ENCODE measurements around the gene PHF20.
"Not testable (repeated sequence)": the region's sequence is repeated elsewhere in the genome, so short reads cannot be mapped to it uniquely, and the experiment has no call there.

Gene PHF20

DNA sequence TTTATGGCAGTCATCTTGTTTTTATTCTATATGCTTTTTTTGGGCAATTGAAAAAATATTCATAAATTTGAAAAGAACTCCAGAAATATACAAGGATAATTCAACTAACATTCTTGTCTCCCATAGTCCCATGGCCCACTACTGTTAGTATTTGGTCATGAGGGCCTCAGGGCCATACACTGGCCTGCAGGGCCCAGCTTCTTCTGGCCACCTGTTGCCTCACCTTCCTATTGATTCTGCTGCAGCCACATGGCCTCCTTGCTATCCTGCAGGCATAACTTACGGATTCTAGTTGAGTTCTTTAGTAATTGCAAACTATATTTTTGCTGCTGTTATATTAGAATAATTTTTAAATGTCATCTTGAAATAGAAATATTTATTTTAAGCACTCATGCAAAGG lies 109.9 kb downstream of the PHF20 start:
- TF ChIP-seq, protein P1, sequence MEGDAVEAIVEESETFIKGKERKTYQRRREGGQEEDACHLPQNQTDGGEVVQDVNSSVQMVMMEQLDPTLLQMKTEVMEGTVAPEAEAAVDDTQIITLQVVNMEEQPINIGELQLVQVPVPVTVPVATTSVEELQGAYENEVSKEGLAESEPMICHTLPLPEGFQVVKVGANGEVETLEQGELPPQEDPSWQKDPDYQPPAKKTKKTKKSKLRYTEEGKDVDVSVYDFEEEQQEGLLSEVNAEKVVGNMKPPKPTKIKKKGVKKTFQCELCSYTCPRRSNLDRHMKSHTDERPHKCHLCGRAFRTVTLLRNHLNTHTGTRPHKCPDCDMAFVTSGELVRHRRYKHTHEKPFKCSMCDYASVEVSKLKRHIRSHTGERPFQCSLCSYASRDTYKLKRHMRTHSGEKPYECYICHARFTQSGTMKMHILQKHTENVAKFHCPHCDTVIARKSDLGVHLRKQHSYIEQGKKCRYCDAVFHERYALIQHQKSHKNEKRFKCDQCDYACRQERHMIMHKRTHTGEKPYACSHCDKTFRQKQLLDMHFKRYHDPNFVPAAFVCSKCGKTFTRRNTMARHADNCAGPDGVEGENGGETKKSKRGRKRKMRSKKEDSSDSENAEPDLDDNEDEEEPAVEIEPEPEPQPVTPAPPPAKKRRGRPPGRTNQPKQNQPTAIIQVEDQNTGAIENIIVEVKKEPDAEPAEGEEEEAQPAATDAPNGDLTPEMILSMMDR (IDR thresholded peaks at IDR 0.05): no peak
- Histone ChIP-seq H3K4me3 (no peak overlapping the region), H3K27ac (no peak overlapping the region)
- DNase-seq (ENCODE audit: low spot score): no peak

DNA sequence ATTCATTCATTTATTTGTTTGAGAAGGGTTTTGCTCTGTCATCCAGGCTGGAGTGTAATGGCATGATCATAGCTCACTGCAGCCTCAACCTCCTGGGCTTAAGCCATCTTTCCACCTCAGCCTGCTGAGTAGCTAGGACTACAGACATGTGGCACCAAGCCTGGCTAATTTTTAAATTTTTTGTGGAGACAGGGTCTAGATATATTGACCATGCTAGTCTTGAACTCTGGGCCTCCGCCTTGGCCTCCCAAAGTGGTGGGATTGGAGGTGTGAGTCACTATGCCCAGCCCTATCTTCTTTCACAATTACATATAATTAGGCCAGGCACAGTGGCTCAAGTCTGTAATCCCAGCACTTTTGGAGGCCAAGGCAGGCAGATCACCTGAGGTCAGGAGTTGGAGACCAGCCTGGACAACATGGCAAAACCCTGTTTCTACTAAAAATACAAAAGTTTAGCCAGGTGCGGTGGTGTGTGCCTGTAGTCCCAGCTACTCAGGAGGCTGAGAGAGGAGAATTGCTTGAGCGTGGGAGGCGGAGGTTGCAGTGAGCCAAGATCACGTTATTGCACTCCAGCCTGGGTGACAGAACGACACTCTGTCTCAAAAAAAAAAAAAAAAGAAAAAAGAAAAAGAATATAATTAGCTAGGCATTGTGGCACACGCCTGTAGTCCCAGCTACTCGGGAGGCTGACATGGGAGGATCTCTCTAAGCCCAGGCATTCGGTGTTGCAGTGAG lies 110.8 kb downstream of the PHF20 start:
- H3K27ac ChIP-seq: peak overlapping the region; percentile 91 to 94
- not testable (repeated sequence) for DNase-seq (ENCODE audit: low spot score); H3K4me3 ChIP-seq

DNA sequence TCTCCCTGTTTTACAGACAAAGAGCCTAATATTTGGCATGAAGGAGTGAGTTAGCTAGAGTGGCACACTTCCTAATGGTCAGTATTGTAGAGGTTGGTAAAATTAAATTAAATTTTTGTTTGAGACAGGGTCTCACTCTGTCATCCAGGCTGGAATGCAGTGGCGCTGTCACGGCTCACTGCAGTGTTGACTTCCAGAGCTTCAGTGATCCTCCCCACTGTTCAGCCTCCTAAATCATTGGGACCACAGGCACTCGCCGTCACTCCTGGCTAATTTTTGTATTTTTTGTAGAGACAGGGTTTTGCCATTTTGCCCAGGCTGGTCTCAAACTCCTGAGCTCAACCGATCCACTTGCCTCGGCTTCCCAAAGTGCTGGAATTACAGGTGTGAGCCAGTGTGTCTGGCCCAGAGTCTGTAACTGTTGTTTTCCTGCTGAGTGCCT lies 111.5 kb downstream of the PHF20 start:
- TF ChIP-seq, protein P1 (IDR thresholded peaks at IDR 0.05): no peak
- Histone ChIP-seq H3K27ac (peak overlapping the region; percentile 91 to 94), H3K4me3 (peak overlapping the region; percentile 47)
- DNase-seq (ENCODE audit: low spot score): no peak

DNA sequence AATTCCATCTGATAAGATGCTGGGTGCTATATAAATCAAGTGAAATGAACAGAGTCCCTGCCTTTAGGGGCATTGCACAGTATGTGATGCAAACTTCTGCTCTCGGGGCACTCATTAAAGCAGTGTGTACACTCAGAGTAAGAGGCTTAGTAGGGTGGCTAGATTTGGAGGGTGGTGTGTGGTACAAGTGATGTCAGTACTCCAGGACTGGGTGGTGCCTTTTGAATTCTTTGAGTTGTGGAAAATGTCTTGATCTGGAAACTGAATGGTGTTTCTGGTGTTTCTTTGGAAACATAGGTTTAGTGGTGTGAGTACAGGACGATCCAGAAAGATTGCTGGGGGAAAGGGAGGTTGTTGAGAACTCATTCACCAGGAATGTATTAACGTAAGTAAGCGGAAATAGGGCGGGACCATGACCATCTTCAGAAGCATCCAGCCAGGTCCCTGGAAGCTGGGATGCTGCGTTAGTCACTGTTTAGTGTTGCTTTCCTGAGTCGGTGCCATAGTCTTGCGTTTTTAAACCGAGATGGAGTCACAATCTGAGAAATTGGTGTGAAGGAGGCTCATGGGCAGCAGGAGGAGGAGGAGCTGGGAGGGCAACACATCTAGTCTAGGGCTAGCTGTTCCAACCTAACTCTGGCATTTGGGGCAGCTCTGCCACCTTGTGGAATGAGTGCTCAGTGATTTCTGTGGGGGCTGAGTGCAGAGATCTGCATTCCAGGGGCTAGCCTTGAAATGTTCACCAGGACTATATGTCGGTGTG lies 112.1 kb downstream of the PHF20 start:
- peak; percentile 94 for DNase-seq (ENCODE audit: low spot score)

DNA sequence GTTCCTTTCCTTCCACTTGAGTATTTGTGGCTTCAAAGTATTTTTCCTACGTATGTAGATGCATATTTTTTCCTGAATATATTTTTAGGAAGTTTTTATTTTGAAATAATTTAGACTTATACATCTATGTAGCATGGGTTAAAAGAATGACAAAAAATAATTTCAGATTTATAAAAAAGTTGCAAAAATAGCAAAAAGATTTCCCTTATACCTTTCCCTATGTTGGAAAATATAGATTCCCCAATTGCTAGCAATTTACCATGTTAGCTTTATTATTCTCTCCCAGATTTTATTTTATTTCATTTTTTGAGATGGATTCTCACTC lies 112.7 kb downstream of the PHF20 start:
- TF ChIP-seq, protein P1 (IDR thresholded peaks at IDR 0.05): no peak
- peak overlapping the region; percentile 91 to 94 for H3K27ac ChIP-seq

More for the DNA sequence above, 112.1 kb downstream of the PHF20 start:
- TF ChIP-seq, protein P1 (IDR thresholded peaks at IDR 0.05): peak; percentile 43
- Histone ChIP-seq H3K27ac (peak overlapping the region; percentile 91 to 94), H3K4me3 (peak overlapping the region; percentile 47)

DNA sequence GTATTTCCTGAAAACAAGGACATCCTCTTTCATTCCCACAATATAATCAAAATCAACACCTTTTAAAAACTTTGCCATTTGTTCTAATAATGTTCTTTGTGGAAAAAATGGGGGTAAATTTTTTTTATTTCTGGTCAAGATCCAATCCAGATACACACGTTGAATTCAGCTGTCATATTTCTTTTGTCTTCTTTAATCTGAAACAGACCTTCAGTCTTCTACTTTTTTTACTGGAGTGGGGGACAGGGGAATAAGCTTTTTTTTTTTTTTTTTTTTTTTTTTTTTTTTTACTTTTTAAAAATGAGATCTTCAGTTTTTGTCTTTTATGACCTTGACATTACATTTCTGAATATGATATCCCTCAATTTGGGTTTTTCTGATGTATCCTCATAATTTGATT lies 113.4 kb downstream of the PHF20 start:
- TF ChIP-seq, protein P1 (IDR thresholded peaks at IDR 0.05): no peak
- H3K27ac ChIP-seq: peak overlapping the region; percentile 55 to 91
- H3K4me3 ChIP-seq: no peak overlapping the region

More for the DNA sequence above, 112.7 kb downstream of the PHF20 start:
- peak overlapping the region; percentile 47 for H3K4me3 ChIP-seq
- no peak for DNase-seq (ENCODE audit: low spot score)

DNA sequence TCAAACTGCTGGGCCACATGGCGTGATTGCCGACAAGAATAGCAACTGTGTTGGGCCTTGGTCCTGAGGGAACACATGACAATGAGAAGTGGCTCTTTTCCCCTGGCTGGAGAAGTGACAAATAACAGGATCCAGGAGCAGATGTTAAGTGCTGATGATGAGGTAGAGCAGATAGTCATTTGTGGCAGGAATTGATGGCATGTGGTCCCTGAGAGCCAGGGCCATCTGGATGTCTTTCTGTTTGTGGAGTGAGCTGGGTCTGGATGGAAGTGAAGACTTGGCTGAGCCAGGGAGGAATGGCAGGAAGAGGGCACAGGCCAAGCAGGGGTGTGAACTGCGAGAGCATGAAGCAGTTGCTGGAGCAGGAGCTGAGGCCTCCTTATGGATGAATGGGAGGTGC lies 114.7 kb downstream of the PHF20 start:
- TF ChIP-seq, protein P1 (IDR thresholded peaks at IDR 0.05): no peak
- peak overlapping the region in 1 of 2 donors; percentile 31 for H3K27ac ChIP-seq
- DNase-seq (ENCODE audit: low spot score): no peak
- H3K4me3 ChIP-seq: no peak overlapping the region

More for the DNA sequence above, 113.4 kb downstream of the PHF20 start:
- no peak for DNase-seq (ENCODE audit: low spot score)
